OCI-LY7 (cell line): ENCODE data around the gene UBE2H.

Experiments used
- EZH2phosphoT487 ChIP-seq: fragments of 200-600 bp; sonication (generic); IDR thresholded peaks from 2 replicates; pipeline ENCODE4 v1.6.1; 2018; ENCODE audit warnings: low read depth, borderline replicate concordance, mild to moderate bottlenecking, mixed run types, antibody characterized with exemption, low read length, moderate library complexity, mixed read lengths
- TF ChIP-seq, protein P1 (sequence below): fragments of 200-600 bp; sonication (generic); conservative IDR thresholded peaks from 2 replicates; pipeline ENCODE4 v1.5.1; 2014; ENCODE audit warnings: mild to moderate bottlenecking, antibody characterized with exemption, low read length, moderate library complexity, mixed read lengths

DNA sequence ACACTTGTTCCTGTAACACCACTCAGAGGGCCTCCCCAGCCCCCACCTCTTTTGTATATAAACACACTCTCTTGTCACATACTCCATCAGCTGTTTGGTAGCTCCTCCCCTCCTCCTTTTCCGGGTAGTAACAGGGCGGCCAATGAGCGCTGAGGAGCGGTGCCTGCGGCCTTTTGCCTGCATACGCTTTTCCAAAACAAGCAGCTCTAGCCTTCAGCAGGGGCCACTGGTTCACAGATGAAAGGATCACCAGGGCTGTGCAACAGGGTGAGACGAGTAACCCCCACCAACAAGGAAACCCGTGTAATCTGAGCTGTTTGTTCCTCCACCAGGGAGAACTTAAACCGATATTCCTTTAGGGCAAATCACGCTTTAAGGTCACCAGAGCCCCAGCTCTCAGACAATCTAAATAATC lies 3.9 kb downstream of the UBE2H start:
- TF ChIP-seq, protein P1, sequence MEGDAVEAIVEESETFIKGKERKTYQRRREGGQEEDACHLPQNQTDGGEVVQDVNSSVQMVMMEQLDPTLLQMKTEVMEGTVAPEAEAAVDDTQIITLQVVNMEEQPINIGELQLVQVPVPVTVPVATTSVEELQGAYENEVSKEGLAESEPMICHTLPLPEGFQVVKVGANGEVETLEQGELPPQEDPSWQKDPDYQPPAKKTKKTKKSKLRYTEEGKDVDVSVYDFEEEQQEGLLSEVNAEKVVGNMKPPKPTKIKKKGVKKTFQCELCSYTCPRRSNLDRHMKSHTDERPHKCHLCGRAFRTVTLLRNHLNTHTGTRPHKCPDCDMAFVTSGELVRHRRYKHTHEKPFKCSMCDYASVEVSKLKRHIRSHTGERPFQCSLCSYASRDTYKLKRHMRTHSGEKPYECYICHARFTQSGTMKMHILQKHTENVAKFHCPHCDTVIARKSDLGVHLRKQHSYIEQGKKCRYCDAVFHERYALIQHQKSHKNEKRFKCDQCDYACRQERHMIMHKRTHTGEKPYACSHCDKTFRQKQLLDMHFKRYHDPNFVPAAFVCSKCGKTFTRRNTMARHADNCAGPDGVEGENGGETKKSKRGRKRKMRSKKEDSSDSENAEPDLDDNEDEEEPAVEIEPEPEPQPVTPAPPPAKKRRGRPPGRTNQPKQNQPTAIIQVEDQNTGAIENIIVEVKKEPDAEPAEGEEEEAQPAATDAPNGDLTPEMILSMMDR = no peak
- no peak for TF ChIP-seq EZH2phosphoT487
